Neutrophil (primary cell): ENCODE data around the gene PLIN1.

Experiments used
- H3K27ac ChIP-seq: fragments of 200-600 bp; sonication (generic); 2 replicates; pipeline ENCODE4 v1.5.1; 2016; ENCODE audit warnings: mild to moderate bottlenecking, moderate library complexity
- H3K27me3 ChIP-seq: fragments of 200-600 bp; sonication (generic); 2 replicates; pipeline ENCODE4 v1.6.0; 2016; ENCODE audit warnings: mild to moderate bottlenecking
- H3K36me3 ChIP-seq: fragments of 200-600 bp; sonication (generic); 2 replicates; pipeline ENCODE4 v1.5.1; 2017
- H3K4me1 ChIP-seq, 2 experiments: fragments of 200-600 bp in 1 of 2; sonication (generic) in 1 of 2; 1 replicate in 1 of 2; 2 replicates in 1 of 2; pipeline versions ENCODE4 v1.5.1 to v1.6.1; 2013 to 2016; ENCODE audit warnings: low read depth in 1 of 2, low read length in 1 of 2, mild to moderate bottlenecking in 1 of 2, moderate library complexity in 1 of 2; ENCODE audit not compliant: control insufficient read depth in 1 of 2, insufficient read depth in 1 of 2
- H3K4me3 ChIP-seq, 2 experiments: fragments of 200-600 bp in 1 of 2; sonication (generic) in 1 of 2; 1 replicate in 1 of 2; 2 replicates in 1 of 2; pipeline ENCODE4 v1.5.1; 2013 to 2016; ENCODE audit warnings: low read depth in 1 of 2, low read length in 1 of 2, mild to moderate bottlenecking in 1 of 2, moderate library complexity in 1 of 2
- H3K9me3 ChIP-seq: fragments of 200-600 bp; sonication (generic); 2 replicates; pipeline ENCODE4 v1.5.1; 2016
- TF ChIP-seq, protein P1 (sequence below): fragments of 200-600 bp; sonication (generic); IDR thresholded peaks from 2 replicates; pipeline ENCODE4 v1.5.1; 2016; ENCODE audit warnings: antibody characterized with exemption

Gene PLIN1

DNA sequence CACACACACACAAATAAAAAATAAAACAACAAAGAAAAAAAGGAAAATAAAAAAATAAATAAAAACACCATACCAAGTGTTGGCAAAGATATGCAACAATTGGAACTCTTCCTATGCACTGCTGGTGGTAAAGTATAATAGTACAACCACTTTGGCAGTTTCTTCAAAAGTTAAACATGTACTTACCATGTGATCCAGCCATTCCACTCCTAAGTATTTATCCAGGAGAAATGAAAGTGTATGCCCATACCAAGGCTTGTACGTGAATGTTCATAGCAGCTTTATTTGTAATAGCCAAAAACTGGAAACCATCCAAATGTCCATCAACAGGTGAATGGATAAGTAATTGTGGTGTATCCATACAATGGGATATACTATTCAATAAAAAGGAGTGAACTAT is 28.4 kb upstream of the PLIN1 start:
- Histone ChIP-seq H3K27ac (no peak overlapping the region), H3K36me3 (no peaks in the 10 kb centered on the region), H3K9me3 (no peaks in the 10 kb centered on the region), H3K27me3 (no peaks in the 10 kb centered on the region), H3K4me3 (no peak overlapping the region), H3K4me1 (no peaks in the 10 kb centered on the region)
- TF ChIP-seq, protein P1, sequence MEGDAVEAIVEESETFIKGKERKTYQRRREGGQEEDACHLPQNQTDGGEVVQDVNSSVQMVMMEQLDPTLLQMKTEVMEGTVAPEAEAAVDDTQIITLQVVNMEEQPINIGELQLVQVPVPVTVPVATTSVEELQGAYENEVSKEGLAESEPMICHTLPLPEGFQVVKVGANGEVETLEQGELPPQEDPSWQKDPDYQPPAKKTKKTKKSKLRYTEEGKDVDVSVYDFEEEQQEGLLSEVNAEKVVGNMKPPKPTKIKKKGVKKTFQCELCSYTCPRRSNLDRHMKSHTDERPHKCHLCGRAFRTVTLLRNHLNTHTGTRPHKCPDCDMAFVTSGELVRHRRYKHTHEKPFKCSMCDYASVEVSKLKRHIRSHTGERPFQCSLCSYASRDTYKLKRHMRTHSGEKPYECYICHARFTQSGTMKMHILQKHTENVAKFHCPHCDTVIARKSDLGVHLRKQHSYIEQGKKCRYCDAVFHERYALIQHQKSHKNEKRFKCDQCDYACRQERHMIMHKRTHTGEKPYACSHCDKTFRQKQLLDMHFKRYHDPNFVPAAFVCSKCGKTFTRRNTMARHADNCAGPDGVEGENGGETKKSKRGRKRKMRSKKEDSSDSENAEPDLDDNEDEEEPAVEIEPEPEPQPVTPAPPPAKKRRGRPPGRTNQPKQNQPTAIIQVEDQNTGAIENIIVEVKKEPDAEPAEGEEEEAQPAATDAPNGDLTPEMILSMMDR: no peak

DNA sequence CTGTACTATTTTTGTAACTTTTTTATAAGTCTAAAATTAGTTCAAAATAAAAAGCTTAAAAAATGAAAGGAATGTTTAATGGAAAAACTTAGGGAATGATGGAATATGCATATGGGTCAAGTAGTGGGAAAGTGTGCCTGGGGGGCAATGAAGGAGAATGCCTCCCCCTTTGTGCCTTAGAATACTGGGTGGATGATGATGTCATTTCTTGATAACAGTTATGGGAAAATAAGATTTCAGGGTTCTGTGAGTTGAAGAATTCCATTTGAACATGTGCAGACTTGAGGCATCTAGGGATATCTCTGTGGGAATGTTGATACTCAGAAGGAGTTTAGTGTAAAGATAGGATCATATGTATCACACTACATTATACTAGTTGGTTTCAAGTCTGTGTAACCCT is 25.2 kb upstream of the PLIN1 start:
- Histone ChIP-seq H3K4me1 (no peaks in the 10 kb centered on the region), H3K4me3 (no peak overlapping the region), H3K36me3 (no peaks in the 10 kb centered on the region), H3K27me3 (no peaks in the 10 kb centered on the region), H3K27ac (no peak overlapping the region), H3K9me3 (no peaks in the 10 kb centered on the region)
- TF ChIP-seq, protein P1: no peak

DNA sequence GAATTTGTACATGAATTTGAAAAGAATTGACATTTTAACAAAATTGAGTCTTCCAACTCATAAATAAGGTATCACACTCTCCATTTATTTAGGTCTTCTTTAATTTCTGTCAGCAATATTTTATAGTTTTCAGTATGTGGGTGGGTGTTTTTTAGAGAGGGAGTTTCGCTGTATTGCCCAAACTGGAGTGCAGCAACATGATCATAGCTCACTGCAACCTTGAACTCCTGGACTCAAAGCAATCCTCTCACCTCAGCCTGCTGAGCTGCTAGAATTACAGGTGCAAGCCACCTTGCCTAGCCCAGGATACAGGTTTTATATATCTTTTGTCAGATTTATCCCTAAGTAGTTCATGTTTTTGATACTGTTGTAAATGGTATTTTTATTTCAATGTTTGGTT is 16.0 kb upstream of the PLIN1 start:
- H3K9me3 ChIP-seq: no peaks in the 10 kb centered on the region
- no peak overlapping the region for H3K27ac ChIP-seq
- peaks cover 2 to 3% of the 10 kb centered on the region in 2 experiments for H3K4me1 ChIP-seq
- H3K36me3 ChIP-seq: no peaks in the 10 kb centered on the region
- no peak overlapping the region for H3K4me3 ChIP-seq
- TF ChIP-seq, protein P1: no peak
- no peaks in the 10 kb centered on the region for H3K27me3 ChIP-seq

DNA sequence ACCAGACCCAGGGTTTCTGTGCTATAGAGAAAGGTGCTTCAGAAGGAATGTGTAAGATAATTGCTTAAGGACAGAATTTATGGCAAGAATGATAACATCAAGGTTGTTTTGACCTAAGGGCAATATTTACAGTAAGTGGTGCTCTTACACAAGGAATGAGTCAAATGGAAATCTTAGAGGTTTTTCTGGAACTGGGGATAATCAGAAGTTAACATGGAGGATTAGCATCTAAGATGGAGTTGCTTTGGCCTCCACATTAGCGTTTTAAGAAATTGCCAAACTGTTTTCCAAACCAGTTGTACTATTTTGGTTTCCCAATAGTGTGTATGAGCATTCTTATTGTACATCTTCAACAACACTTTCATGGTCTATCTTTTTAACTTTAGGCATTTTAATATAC is 14.5 kb upstream of the PLIN1 start:
- Histone ChIP-seq H3K4me3 (no peak overlapping the region), H3K36me3 (no peaks in the 10 kb centered on the region), H3K27ac (no peak overlapping the region), H3K9me3 (no peaks in the 10 kb centered on the region), H3K4me1 (peaks cover 5 to 8% of the 10 kb centered on the region in 2 experiments), H3K27me3 (no peaks in the 10 kb centered on the region)
- TF ChIP-seq, protein P1: no peak

DNA sequence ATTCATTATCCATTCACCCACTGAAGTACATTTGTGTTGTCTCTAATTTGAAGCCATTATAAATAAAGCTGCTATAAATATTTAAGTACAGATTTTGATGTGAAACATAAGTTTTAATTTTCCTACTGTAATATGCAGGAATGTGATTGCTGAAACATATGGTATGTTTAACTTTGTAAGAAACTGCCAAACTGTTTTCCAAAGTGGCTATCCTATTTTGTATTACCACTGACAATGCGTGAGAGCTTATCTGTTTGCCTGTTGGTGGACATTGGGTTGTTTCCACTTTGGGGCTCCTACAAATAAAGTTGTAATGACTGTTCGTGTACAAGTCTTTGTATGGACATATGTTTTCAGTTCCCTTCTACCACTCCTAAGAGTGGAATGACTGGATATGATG is 13.9 kb upstream of the PLIN1 start:
- peaks cover 5 to 8% of the 10 kb centered on the region in 2 experiments for H3K4me1 ChIP-seq
- no peaks in the 10 kb centered on the region for H3K9me3 ChIP-seq
- TF ChIP-seq, protein P1: no peak
- no peak overlapping the region for H3K27ac ChIP-seq
- H3K4me3 ChIP-seq: no peak overlapping the region
- no peaks in the 10 kb centered on the region for H3K36me3 ChIP-seq
- no peaks in the 10 kb centered on the region for H3K27me3 ChIP-seq
